NCI-H748 (cell line): ENCODE data around the gene CAMK2B.

Source experiments
- DNase-seq: peaks from one replicate; lab custom pipeline; 2025; ENCODE audit not compliant: unreplicated experiment; lab: John Stamatoyannopoulos, UW

CAMK2B gene

GRCh38 chr7:44330331-44330730 is 4.9 kb upstream of the CAMK2B start:
- DNase-seq, result no peak

DNA sequence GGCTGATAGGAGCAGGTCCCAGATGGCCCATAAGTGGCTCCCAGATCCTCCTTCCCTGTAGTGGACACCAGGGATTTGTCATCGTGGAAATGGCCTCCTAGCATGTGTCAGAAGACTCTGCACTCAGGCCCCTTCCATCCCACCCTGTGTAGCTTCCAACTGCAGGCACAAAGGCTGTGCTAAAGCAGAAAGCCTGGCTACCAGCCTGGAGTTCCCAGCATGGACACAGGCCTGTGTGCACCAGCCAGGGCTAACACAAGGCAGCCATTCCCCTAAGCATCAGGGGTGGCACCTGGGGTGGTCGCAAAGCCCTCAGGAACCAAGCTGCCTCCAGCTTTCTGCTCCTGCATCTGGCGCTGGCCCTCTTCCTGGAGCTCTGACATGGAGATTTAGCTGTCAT is 4.5 kb upstream of the CAMK2B start:
- DNase-seq, result no peak

DNA sequence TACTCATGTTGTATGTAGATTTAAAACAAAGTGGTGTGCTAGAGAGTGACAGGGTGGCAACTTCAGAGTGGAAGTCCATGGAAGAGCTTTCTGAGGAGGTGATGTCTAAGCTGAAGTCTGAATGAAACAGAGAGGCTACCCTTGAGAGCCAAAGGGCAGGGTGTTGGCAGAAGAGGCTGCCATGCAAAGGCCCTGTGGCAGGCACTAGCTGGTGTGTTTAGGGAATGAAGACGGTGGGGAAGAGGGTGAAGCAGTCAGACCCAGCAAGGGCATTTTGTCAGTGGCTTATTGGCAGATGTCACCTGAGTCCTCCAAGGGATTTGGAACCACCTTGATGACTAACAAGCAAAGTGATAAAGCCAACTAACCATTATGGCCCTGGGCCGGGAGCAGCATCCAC is 3.7 kb upstream of the CAMK2B start:
- no peak for DNase-seq

DNA sequence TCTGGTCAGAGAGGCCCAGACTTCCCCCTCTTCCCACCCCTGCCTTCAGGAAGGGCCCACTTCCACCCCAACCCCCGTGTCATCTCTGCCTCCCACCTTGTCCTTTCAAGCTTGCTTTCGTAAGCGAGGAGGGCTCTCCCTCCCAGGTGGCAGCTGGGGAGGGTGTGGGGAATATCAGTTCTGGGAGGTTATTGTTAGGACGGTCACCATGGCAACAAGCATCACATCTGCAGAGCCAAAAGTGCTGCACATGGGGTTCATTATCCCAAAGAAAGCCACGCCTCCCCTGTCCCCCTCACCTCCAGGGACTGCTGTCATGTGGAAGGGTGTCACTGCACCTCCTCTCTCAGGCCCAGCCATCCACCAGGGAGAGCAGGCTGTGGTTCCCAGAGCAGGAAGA is 2.6 kb upstream of the CAMK2B start:
- peak; percentile 60 for DNase-seq

DNA sequence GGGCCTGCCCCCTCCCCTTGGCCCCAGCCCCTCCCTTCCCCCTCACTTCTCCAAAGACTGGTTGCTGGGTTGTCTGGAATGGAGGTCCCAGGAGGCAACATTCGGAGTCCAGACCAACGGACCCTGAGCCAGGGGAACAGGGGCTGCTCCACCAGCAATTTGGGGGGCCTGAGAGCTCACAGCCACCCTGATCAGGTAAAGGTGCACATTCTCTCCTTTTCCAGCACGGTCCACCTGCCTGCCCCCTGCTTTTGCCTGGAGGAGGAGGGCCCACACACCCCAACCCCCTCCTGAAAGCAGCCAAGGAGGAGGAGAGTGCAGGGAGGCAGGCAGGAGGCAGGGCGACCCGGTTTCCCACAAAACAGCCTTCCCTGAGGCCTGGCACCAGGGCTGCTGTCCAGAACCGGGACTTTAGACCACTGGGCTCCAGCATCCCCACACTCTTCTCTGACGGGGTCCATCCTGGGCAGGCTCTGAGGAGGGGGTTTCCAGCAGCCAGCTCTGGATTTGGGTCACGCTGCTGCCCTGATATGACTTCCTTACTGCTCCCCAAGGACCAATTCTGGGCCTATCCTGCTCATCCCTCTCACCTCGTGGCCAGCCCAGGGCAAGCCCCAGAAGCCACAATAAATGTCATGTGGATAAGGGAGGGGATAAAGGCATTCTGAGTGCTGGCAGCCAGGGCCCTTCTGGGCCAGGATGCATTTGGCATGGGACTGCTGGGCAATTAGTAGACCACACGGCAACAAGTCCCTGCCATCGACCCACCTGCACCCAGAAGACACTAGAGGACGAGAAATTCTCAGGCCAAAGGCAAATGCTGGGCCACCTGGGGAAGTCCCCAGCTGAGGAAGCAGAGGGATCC is 1.1 kb upstream of the CAMK2B start:
- DNase-seq, result no peak

DNA sequence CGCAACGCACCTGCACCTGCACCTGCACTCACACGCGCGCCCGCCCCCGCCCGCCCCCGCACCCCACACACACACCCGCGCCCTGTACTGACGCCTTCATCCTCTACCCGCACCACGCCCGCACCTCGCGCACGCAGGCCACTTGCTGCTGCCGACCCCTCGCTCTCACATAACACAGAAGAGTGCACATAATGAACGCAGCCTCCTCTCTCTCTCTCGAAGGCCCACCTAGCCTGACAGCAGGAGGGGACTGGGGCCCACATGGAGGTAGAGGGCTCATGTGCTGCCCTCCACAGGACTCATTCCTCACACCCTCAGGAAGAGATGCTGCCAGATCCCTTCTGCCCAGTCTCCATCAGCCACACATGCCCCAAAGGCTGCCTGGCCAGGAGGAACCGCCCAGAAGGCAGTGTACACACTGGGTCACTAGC is 432 bp upstream of the CAMK2B start:
- DNase-seq, result peak; percentile 78

GRCh38 chr7:44324481-44325200 is 753 bp downstream of the CAMK2B start:
- peak; percentile 49 for DNase-seq

- DNase-seq, result peak; percentile 26
These were observed 1.3 kb downstream of the CAMK2B start for GRCh38 chr7:44324204-44324480.

GRCh38 chr7:44323381-44324203 is 1.8 kb downstream of the CAMK2B start:
- DNase-seq, result no peak

DNA sequence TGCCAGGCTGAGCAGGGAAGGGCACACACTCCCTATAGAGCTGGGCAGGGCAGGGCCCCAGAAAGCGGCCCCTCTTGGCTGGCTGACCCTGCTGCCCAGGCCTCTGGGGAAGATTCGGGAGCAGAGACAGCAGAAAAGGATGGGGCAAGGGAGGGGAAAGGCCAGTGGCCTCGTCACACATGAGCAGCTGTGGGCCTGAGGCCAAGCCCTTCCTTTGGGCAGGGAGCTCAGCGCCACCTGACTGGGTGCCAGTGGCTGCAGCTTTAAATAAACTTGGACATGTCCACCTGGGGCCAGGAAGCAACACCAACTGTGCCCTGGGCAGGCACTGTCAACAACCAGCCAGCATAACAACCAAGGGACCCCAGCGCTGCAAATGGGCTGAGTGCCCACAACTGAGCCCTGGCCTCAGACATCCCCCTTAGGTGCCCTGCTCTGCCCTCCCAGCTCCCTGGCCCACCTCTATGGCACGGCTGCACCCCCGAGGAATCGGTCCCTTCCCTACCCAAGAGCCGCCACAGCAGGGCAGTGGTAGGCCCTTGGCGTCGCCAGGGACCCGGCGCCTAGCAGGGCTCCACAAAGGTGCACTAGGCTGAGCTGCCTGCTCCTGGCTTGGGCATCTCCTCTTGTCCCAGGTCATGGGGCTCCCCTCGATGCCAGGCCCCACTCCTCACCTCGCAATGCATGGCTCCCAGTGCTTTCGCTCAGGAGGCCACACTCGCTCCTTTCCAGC is 2.6 kb downstream of the CAMK2B start:
- DNase-seq, result no peak

GRCh38 chr7:44321796-44322195 is 3.6 kb downstream of the CAMK2B start:
- no peak for DNase-seq

DNA sequence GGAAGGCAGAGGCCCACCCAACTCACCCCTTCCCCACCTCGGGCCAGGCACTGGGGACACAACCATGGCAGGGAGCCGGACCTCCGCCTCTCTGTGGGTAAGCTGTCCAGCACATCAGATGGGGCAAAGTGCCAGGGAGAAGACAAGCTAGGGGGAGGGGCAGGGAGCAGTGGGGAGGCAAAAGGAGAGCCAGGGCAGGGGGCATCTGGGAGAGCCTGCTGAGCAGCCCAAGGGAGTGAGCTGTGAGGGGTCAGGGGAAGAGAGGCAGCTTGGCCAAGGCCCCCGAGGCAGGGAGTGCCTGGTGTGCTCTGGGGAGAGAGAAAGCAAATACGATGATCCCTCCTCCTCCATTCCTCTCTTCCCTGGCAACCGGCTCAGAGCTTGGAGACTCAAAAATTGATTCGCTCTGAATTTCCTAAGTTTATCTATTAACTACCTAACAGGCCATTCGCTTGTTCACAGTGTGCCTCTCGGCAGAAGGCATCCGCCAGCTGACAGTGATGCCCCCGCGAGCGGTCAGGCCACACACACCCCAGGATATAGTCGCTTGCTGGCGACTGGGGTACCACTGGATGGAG is 4.5 kb downstream of the CAMK2B start:
- DNase-seq, result no peak

- no peak for DNase-seq
These were observed 5.3 kb downstream of the CAMK2B start for GRCh38 chr7:44320141-44320540.

- no peak for DNase-seq
These were observed 7.1 kb downstream of the CAMK2B start for GRCh38 chr7:44318332-44318731.

- DNase-seq, result no peak
These were observed 10.0 kb downstream of the CAMK2B start for GRCh38 chr7:44315301-44315903.

GRCh38 chr7:44313621-44314031 is 11.8 kb downstream of the CAMK2B start:
- no peak for DNase-seq

DNA sequence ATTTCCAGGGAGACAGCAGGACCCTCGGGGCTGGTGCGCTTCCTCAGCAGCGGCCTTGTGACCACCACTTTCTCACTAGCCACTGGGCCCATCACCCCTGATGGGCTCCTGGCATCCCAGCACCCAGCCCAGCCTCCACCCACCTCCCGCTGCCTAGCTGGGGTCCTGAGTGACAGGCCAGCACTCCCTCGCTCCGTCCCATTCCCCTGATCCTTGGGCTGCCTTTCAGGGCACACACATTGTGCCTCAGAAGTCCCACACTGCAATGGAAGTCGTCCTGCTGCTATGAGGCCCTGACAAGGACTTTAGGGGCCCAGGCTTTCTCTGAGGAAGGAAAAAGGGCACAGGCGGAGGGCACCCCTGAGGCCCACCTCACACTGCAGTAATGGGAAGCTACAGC is 12.4 kb downstream of the CAMK2B start:
- no peak for DNase-seq

GRCh38 chr7:44311561-44312495 is 13.6 kb downstream of the CAMK2B start:
- no peak for DNase-seq

- no peak for DNase-seq
These were observed 15.1 kb downstream of the CAMK2B start for GRCh38 chr7:44310221-44310848.
